ENCODE measurements around the gene VWC2L.

- no peak for TF ChIP-seq BHLHE40 (IDR thresholded peaks at IDR 0.05; ENCODE audit: low read depth, low read length)
- no peak for TF ChIP-seq SMC3 (IDR thresholded peaks at IDR 0.05; ENCODE audit: low read depth, low read length)
- no peak for TF ChIP-seq POLR2A (IDR thresholded peaks at IDR 0.05; ENCODE audit: low read depth, low read length)
- TF ChIP-seq CTCF (conservative IDR thresholded peaks at IDR 0.05; ENCODE audit: low read depth, low read length), result no peak
- TF ChIP-seq MXI1 (IDR thresholded peaks at IDR 0.05; ENCODE audit: borderline replicate concordance, low read depth, low read length), result no peak
- TF ChIP-seq NFE2L2 (IDR thresholded peaks at IDR 0.05; ENCODE audit: low read depth, low read length), result no peak
- no peak for TF ChIP-seq CHD1 (IDR thresholded peaks at IDR 0.05; ENCODE audit: low read depth, low read length)
Observed at GRCh38 chr2:214542866-214543265, 132.0 kb downstream of the VWC2L start.

Data from IMR-90 (cell line).